MG63 (cell line): ENCODE measurements around the gene GAS7. TPM values are rescaled to one million over a fixed set of nuclear protein-coding genes. Genes with fewer than 3 reads are reported as not detected.

Experiments
- DNase-seq: peaks from one replicate; pipeline ENCODE4 v3.0.0-alpha.2; 2020
- H3K27me3 ChIP-seq: fragments of 250-450 bp; sonication (Bioruptor Pico); 2 replicates; pipeline ENCODE4 v1.5.1; 2020; ENCODE audit warnings: mild to moderate bottlenecking, moderate library complexity
- H3K36me3 ChIP-seq: fragments of 250-450 bp; sonication (Bioruptor Pico); 2 replicates; pipeline ENCODE4 v1.5.1; 2020; ENCODE audit warnings: mild to moderate bottlenecking, moderate library complexity
- H3K4me3 ChIP-seq: fragments of 250-450 bp; sonication (Bioruptor Pico); 2 replicates; pipeline ENCODE4 v1.5.1; 2020; ENCODE audit warnings: mild to moderate bottlenecking, moderate library complexity
- H3K9me3 ChIP-seq: fragments of 250-450 bp; sonication (Bioruptor Pico); 2 replicates; pipeline ENCODE4 v1.5.1; 2020; ENCODE audit warnings: mild to moderate bottlenecking, moderate library complexity
- total RNA-seq: library from RNA; depleted of rRNA; stranded (reverse); fragments of >200 nt; shearing (Covaris generic); gene quantifications from 2 replicates; pipeline ENCODE4 v1.2.3, GENCODE V29; 2014; ENCODE audit warnings: low replicate concordance; rRNA removed

GAS7 gene
- 0.91 and 8.7 TPM in 2 replicates for total RNA-seq

- H3K4me3 ChIP-seq = peak within 1 kb of the TSS; percentile 44
- peak; percentile 68 for DNase-seq
- H3K27me3 ChIP-seq = peaks cover 11% of the 10 kb centered on the region; the same call in 1 of the 2 replicates
- H3K36me3 ChIP-seq = no peaks in the 10 kb centered on the region
- peaks cover 5% of the 10 kb centered on the region for H3K9me3 ChIP-seq
These were observed at the start of gene GAS7 for GRCh38 chr17:10198509-10199249. Gene GAS7 (minus strand): TSS chr17:10198606.

- DNase-seq = no peak
- Histone ChIP-seq H3K36me3 (no peaks in the 10 kb centered on the region), H3K27me3 (no peaks in the 10 kb centered on the region; the same call in 1 of the 2 replicates), H3K9me3 (no peaks in the 10 kb centered on the region; the same call in 1 of the 2 replicates), H3K4me3 (no peak overlapping the region)
These were observed 49.4 kb upstream of the GAS7 start for GRCh38 chr17:10247810-10248209.

DNA sequence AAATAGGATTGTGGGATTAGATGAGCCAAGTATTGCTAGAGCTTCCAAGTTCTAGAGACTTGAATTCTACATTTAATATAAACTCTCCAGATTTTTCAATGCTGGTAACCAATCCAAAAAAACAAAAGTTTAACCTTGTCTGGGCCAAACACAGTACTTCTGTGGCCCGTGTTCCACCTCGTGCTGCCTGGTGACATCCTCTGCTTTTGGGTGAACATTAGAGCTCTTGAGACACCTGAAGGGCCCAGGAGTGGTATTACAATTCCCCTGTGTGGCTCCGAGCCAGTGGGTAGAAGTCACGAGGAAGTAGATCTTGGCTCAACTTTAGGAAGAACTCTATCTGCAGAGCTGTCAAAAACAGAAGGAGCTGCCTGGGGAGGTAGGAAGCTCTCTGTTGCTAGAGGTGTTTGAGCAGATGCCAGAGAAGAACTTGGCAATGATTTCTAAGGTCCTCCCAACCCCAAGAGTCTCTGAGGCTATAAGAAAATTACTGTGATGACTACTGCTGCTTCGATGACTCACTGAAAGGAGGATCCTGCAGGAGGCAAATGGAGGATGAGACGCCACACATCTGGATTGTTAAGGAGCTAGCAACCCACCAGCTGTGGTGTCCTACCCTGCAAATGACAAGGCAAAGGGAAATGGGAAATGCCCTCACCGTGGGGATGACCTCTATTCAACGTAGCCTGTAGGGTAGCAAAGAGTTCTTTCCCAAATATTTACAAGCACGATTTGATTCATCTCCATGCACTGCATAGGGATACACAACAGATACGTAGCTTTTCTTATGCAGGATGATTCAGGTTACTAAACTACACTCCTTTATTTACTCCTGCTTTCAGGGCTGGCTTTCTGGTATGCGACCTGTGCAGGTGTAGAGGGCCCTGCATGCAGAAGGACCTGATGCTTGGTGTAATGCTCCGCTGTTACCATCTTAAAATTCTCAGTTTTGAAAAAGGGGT is 45.8 kb upstream of the GAS7 start:
- Histone ChIP-seq H3K4me3 (no peak overlapping the region), H3K9me3 (no peaks in the 10 kb centered on the region; the same call in 1 of the 2 replicates), H3K36me3 (no peaks in the 10 kb centered on the region), H3K27me3 (no peaks in the 10 kb centered on the region)
- peak; percentile 70 for DNase-seq

DNA sequence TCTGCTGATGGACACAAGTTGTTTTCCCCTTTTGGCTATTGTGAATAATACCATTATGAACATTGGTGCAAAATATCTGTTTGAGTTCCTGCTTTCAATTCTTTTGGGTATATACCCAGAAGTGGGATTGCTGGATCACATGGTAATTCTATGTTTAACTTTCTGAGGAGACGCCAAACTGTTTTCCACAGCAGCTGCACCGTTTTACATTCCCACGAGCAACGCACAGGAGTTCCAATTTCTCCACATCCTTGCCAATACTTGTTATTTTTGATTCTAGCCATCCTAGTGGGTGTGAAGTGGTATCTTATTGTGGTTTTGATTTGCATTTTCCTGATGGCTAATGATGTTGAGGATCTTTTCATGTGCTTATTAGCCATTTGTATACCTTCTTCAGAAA is 43.4 kb upstream of the GAS7 start:
- no peaks in the 10 kb centered on the region for H3K9me3 ChIP-seq
- DNase-seq = no peak
- no peak overlapping the region for H3K4me3 ChIP-seq
- no peaks in the 10 kb centered on the region for H3K27me3 ChIP-seq
- H3K36me3 ChIP-seq = no peaks in the 10 kb centered on the region

DNA sequence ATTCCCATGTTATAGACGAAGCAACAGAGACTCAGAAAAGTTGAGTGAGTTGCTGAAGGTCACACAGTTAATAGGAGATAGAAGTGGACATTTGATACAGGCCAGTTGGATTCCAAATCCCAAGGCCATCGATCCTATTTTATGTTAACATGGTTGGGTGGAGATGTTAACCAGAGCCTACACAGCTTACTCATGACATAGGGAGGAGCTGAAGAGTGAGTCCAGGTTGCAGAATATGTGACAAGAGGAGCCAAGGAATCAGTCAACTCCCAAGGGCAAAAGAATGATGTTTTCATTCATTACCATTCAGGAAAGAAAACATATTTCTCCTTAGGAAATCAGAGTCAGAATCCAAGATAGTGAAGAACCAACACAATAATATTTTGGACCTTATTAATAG is 40.3 kb upstream of the GAS7 start:
- H3K27me3 ChIP-seq = no peaks in the 10 kb centered on the region
- H3K9me3 ChIP-seq = no peaks in the 10 kb centered on the region
- no peaks in the 10 kb centered on the region for H3K36me3 ChIP-seq
- DNase-seq = no peak
- H3K4me3 ChIP-seq = no peak overlapping the region

DNA sequence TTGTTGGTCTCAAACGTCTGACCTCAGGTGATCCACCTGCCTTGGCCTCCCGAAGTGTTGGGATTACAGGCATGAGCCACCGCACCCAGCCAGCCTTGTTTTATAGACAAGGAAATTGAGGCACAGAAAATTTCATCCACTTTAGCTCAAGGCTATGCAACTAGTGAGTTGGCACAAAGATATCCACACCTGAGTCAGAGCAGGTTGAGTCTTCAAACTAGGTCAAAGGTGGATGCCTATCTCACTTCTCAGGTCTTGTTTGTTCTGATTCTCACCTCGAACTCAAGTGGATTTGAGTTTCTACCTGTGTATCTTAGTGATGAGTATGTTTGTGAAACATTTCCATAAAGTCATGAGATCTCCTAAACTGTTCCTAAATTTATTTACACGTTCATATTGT is 35.6 kb upstream of the GAS7 start:
- Histone ChIP-seq H3K4me3 (no peak overlapping the region), H3K9me3 (no peaks in the 10 kb centered on the region), H3K27me3 (no peaks in the 10 kb centered on the region), H3K36me3 (no peaks in the 10 kb centered on the region)
- no peak for DNase-seq

- Histone ChIP-seq H3K4me3 (no peak overlapping the region), H3K9me3 (no peaks in the 10 kb centered on the region), H3K27me3 (no peaks in the 10 kb centered on the region), H3K36me3 (no peaks in the 10 kb centered on the region)
- no peak for DNase-seq
These were observed 34.8 kb upstream of the GAS7 start for GRCh38 chr17:10233161-10233560.

DNA sequence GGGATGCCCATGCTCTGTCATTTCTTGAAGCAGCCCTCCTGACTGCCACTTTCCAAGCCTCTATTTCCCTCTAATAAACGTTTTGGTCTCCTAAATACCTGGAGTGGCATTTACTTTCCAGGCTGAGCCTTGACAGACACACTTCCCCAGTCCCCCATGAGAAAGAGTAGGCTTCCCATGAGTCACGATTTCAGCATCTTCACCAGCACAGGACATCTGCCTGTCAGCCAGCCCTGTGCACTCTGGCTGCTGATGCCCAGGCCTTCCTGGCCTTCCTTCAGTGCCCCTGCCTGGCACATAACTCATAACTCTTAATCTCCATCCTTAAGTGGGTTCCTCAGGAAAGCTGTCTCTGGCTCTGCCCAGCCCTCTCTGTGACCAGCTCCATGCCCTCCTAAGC is 30.8 kb upstream of the GAS7 start:
- H3K36me3 ChIP-seq = no peaks in the 10 kb centered on the region
- no peak for DNase-seq

GRCh38 chr17:10226930-10227695 is 28.7 kb upstream of the GAS7 start:
- H3K9me3 ChIP-seq = peaks cover 2% of the 10 kb centered on the region; the same call in 1 of the 2 replicates
- peak; percentile 45 for DNase-seq
- H3K27me3 ChIP-seq = no peaks in the 10 kb centered on the region
- H3K36me3 ChIP-seq = no peaks in the 10 kb centered on the region
- no peak overlapping the region for H3K4me3 ChIP-seq

More for the DNA sequence above, 30.8 kb upstream of the GAS7 start:
- no peak overlapping the region for H3K4me3 ChIP-seq
- no peaks in the 10 kb centered on the region for H3K27me3 ChIP-seq
- H3K9me3 ChIP-seq = no peaks in the 10 kb centered on the region

DNA sequence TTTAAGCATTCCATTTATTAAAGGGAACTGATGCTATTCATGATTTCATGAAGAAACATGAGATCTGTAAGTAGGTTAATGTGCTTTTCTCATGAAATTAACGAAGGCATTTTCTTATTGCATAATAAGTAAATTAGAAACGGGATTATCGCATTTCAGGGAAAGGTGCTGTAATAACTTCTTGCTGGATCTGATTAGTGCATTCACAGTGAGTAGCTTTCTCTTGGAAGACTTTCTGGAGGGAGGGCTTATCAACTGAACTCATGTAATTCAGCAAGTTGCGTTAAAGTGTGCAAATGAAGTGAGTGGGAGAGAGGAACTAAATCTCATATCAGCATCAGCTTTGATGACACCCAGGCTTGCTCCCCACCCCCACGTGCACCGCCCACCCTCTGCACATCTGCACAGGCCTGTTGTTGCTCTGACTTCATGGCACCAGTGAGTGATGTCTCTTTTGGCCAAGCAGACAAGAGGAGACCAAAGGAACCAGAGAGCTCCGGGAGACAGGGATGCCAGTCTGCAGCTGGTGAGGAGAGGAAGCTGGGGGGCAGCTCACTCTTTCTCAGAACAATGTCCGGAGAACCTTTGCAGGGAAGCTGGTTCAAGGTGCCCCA is 26.3 kb upstream of the GAS7 start:
- H3K36me3 ChIP-seq = no peaks in the 10 kb centered on the region
- DNase-seq = no peak
- no peak overlapping the region for H3K4me3 ChIP-seq
- peaks cover 8% of the 10 kb centered on the region for H3K9me3 ChIP-seq
- H3K27me3 ChIP-seq = no peaks in the 10 kb centered on the region

DNA sequence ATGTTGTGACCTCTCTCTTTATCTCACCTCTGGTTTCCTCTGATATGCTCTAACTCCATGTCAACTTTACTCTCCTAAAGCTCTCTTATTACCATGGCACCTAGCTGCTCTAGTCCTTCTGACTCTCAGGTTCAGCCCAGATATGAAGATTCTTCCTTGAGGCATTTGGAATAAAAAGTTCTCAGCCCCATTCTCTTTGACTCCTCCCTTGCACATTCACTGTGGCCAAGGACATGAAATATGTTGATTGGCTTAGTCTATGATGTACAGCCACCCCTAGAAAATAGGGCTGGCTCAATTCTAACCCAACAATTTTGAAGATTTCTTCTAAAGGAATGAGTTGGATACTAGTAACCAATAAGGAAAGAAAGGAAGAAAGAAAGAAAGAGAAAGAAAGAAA is 20.8 kb upstream of the GAS7 start:
- H3K36me3 ChIP-seq = no peaks in the 10 kb centered on the region
- no peaks in the 10 kb centered on the region for H3K27me3 ChIP-seq
- DNase-seq = no peak
- H3K4me3 ChIP-seq = no peak overlapping the region
- peaks cover 20% of the 10 kb centered on the region for H3K9me3 ChIP-seq

DNA sequence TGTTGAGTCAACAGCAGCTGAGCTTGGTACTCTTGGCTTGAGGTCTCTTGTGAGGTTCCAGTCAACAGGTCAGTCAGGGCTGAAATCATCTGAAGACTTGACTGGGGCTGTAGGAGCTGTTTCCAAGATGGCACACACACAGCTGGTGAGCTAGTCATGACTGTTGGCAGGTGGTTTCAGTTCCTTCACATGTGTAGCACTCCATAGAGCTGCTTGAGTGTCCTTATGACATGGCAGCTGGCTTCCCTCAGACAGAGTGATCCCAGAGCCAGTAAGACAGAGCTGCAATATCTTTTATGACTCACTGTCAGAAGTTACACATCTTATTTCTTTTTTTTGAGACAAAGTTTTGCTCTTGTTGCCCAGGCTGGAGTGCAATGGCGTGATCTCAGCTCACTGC is 19.5 kb upstream of the GAS7 start:
- no peak for DNase-seq
- H3K36me3 ChIP-seq = no peaks in the 10 kb centered on the region
- no peak overlapping the region for H3K4me3 ChIP-seq
- peaks cover 19% of the 10 kb centered on the region for H3K9me3 ChIP-seq
- H3K27me3 ChIP-seq = no peaks in the 10 kb centered on the region

DNA sequence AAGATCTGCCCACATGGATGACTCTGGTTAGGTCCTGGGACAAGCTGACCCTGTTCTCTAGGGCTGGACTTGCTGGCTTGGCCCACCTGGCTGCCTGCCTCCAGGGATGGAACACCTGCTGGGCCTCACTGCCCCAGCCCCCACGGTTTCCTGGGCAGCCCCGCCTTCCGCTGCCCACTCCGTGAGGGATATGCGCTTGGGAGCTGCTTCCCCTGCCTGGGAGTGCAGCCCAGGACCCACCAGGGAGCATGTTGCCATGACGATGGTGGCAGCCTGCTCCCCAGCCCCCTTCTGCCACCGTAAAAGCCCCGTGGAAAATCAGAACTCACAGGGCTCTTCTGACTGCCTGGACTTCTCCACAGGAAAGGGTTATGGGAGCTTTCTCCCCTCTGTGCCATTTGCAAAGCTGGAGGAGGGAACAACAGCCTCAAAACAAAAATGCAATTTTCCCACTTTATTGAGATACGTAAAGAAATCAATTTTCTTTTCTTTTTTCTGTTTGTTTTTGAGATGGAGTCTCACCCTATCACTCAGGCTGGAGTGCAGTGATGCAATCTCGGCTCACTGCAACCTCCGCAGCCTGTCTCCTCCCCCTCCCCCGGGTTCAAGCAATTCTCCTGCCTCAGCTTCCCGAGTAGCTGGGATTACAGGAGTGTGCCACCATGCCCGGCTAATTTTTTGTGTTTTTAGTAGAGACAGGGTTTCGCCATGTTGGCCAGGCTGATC is 18.0 kb upstream of the GAS7 start:
- Histone ChIP-seq H3K9me3 (peaks cover 18% of the 10 kb centered on the region), H3K27me3 (no peaks in the 10 kb centered on the region)
- no peak for DNase-seq

GRCh38 chr17:10215286-10215685 is 16.9 kb upstream of the GAS7 start:
- peaks cover 15% of the 10 kb centered on the region for H3K9me3 ChIP-seq
- H3K4me3 ChIP-seq = no peak overlapping the region
- DNase-seq = no peak
- H3K36me3 ChIP-seq = no peaks in the 10 kb centered on the region
- no peaks in the 10 kb centered on the region for H3K27me3 ChIP-seq

More for the DNA sequence above, 18.0 kb upstream of the GAS7 start:
- no peak overlapping the region for H3K4me3 ChIP-seq
- H3K36me3 ChIP-seq = no peaks in the 10 kb centered on the region

DNA sequence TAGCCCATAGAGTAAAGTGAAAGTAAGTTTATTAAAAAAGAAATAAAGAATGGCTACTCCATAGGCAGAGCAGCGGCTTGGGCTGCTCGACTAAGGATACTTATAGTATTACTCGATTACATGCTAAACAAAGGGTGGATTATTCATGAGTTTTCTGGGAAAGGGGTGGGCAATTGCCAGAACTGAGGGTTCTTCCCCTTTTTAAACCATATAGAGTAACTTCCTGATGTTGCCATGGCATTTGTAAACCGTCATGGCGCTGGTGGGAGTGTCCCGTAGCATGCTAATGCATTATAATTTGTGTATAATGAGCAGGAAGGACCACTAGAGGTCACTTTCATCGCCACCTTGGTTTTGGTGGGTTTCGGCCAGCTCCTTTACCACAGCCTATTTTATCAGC is 13.3 kb upstream of the GAS7 start:
- DNase-seq = no peak
- no peak overlapping the region for H3K4me3 ChIP-seq
- no peaks in the 10 kb centered on the region for H3K27me3 ChIP-seq
- H3K9me3 ChIP-seq = no peaks in the 10 kb centered on the region
- H3K36me3 ChIP-seq = no peaks in the 10 kb centered on the region

DNA sequence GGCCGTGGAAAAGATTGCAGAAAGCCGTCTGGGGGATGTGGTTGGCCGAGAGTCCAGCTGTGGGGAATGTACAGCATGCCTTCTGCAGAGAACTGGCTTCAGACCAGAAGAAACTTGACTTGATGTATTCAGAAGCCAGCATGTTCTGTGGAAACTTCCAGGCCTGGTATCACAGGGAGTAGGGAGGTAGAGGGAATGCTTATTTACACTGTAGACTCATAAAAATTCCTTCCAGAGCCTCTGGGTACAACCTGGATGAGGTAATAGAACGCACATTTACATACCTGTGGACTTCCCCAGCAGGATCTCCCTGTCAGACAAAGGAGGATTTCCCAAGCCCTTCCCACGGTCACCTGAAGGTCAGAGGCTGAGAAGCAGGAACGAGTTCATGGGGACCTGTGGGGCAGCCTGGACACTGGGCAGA is 11.8 kb upstream of the GAS7 start:
- H3K4me3 ChIP-seq = no peak overlapping the region
- H3K9me3 ChIP-seq = peaks cover 7% of the 10 kb centered on the region
- H3K36me3 ChIP-seq = no peaks in the 10 kb centered on the region
- H3K27me3 ChIP-seq = no peaks in the 10 kb centered on the region
- DNase-seq = no peak
